Measurements from ENCODE around the gene C3orf52. TPM values are rescaled to one million over a fixed set of nuclear protein-coding genes. Genes with fewer than 3 reads are reported as not detected.

The C3orf52 gene
- total and polyA plus RNA-seq, 7 donors, result 0.36 to 17.4 (median 2.2) TPM

GRCh38 chr3:112128843-112129727 lies 42.9 kb downstream of the C3orf52 start:
- Histone ChIP-seq H3K9me3 (no peaks in the 10 kb centered on the region), H3K27ac (no peak overlapping the region), H3K27me3 (no peaks in the 10 kb centered on the region), H3K36me3 (no peaks in the 10 kb centered on the region), H3K4me3 (no peak overlapping the region), H3K4me1 (no peaks in the 10 kb centered on the region)
- no peak for DNase-seq
- TF ChIP-seq EP300 (IDR thresholded peaks at IDR 0.05) (no peak), CTCF (IDR thresholded peaks at IDR 0.05) (no peak), POLR2A (IDR thresholded peaks at IDR 0.05) (no peak), POLR2AphosphoS5 (IDR thresholded peaks at IDR 0.05) (no peak)
- intact Hi-C loops (cut with DNase I), result no loop called here
- WGBS, 2 donors, result 47 to 71% methylated on average over 7 of the region's 7 CpGs

- intact Hi-C loops (cut with DNase I), result no loop called here
- WGBS, 2 donors, result 84 to 95% methylated on average over 4 of the region's 4 CpGs
- Histone ChIP-seq H3K4me1 (no peaks in the 10 kb centered on the region), H3K9me3 (no peaks in the 10 kb centered on the region), H3K27me3 (no peaks in the 10 kb centered on the region), H3K36me3 (no peaks in the 10 kb centered on the region), H3K4me3 (no peak overlapping the region), H3K27ac (no peak overlapping the region)
- DNase-seq, result no peak
- TF ChIP-seq CTCF (IDR thresholded peaks at IDR 0.05), result no peak
- TF ChIP-seq POLR2A (IDR thresholded peaks at IDR 0.05), result no peak
- no peak for TF ChIP-seq POLR2AphosphoS5 (IDR thresholded peaks at IDR 0.05)
- no peak for TF ChIP-seq EP300 (IDR thresholded peaks at IDR 0.05)
Observed at GRCh38 chr3:112129925-112130637, 43.9 kb downstream of the C3orf52 start.

GRCh38 chr3:112130638-112130993 lies 44.4 kb downstream of the C3orf52 start:
- no peak for DNase-seq
- TF ChIP-seq EP300 (IDR thresholded peaks at IDR 0.05), result no peak
- TF ChIP-seq CTCF (IDR thresholded peaks at IDR 0.05), result no peak
- no peak for TF ChIP-seq POLR2A (IDR thresholded peaks at IDR 0.05)
- TF ChIP-seq POLR2AphosphoS5 (IDR thresholded peaks at IDR 0.05), result no peak
- intact Hi-C loops (cut with DNase I), result no loop called here
- H3K27ac ChIP-seq, result no peak overlapping the region
- H3K27me3 ChIP-seq, result no peaks in the 10 kb centered on the region
- H3K9me3 ChIP-seq, result no peaks in the 10 kb centered on the region
- 89 to 93% methylated on average over 3 of the region's 3 CpGs for WGBS, 2 donors
- no peak overlapping the region for H3K4me3 ChIP-seq
- H3K36me3 ChIP-seq, result no peaks in the 10 kb centered on the region
- no peaks in the 10 kb centered on the region for H3K4me1 ChIP-seq

GRCh38 chr3:112131111-112131510 lies 44.9 kb downstream of the C3orf52 start:
- H3K27ac ChIP-seq, result no peak overlapping the region
- TF ChIP-seq CTCF (IDR thresholded peaks at IDR 0.05), result no peak
- no peak for TF ChIP-seq POLR2A (IDR thresholded peaks at IDR 0.05)
- TF ChIP-seq POLR2AphosphoS5 (IDR thresholded peaks at IDR 0.05), result no peak
- TF ChIP-seq EP300 (IDR thresholded peaks at IDR 0.05), result no peak
- DNase-seq, result no peak
- 84 to 92% methylated on average over 3 of the region's 3 CpGs for WGBS, 2 donors
- H3K36me3 ChIP-seq, result no peaks in the 10 kb centered on the region
- no peak overlapping the region for H3K4me3 ChIP-seq
- H3K9me3 ChIP-seq, result no peaks in the 10 kb centered on the region
- intact Hi-C loops (cut with DNase I), result no loop called here
- no peaks in the 10 kb centered on the region for H3K4me1 ChIP-seq
- no peaks in the 10 kb centered on the region for H3K27me3 ChIP-seq
